Stimulated activated CD4-positive, alpha-beta T cell treated with anti-CD3 and anti-CD28 coated beads, Interleukin-12 subunit alpha, Interleukin-12 subunit beta, amount 100 ng/mL, for 4 hours (primary cell): ENCODE data around the gene APEH.
A peak's percentile ranks its signal among the peaks of the same experiment; 100 is the strongest.

Source experiments
- DNase-seq: peaks from one replicate; pipeline ENCODE4 v3.0.0-alpha.2; 2020

The APEH gene

GRCh38 chr3:49673715-49674496 is at the start of gene APEH:
Gene APEH (plus strand): TSS chr3:49674351. CDS start chr3:49674402, 51 bp downstream.
- DNase-seq, result peak; percentile 97

DNA sequence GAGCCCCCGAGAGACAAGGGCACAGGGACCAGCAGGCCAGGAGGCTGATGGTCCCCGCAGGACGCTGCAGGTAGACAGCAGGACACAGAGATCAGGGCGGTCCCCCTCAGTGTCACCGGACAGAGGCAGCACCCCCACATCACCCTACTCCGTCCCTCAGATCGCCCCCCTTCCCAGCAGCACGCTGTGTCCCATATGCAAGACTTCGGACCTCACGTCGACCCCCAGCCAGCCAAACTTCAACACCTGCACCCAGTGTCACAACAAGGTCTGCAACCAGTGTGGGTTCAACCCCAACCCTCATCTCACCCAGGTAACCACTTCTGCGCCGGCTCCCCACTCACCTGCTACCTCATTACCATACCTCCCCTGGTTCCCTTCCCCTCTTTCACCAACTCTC is 49.1 kb upstream of the APEH start:
- DNase-seq, result no peak

DNA sequence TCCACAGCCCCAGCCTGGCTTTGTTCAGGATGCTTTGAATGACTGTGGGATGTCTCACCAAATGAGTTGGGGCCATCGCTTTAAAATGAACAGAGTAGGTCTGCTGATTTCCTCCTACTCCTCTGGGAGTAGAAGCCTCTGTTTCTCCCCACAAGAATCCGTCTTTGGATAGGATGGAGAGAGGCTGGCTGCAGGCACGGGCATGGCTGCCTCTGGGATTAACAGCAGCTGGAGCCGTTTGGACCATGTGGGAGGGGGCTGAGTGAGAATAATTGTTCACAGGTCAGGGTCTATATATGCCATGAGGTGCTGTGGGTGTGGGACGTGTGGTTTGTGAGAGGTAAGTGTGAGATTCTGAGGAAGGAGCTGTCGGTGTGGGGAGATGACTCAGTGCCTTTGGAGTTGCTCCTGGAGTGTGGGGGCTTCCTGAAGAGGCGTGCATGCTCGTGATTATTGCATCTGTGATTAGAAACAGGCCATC is 48.0 kb upstream of the APEH start:
- no peak for DNase-seq

DNA sequence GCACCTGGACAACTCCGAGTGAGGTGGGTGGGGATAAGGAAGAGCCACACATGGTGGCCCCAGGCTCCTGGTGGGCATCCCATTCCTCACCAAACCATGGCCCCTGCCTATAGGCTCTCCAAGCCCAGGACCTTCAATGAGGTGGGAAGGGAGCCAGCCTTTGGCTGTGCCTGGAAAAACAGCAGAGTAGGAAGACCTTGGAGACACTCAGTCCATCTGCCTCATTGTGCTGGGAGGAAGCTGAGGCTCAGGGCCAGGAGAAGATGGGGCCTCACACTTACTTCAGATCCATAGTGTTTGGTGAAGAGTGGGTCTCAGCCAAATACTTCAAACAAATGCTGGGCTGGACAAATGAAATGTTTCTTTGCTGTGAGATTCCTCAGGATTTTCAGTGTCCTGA is 47.4 kb upstream of the APEH start:
- no peak for DNase-seq

DNA sequence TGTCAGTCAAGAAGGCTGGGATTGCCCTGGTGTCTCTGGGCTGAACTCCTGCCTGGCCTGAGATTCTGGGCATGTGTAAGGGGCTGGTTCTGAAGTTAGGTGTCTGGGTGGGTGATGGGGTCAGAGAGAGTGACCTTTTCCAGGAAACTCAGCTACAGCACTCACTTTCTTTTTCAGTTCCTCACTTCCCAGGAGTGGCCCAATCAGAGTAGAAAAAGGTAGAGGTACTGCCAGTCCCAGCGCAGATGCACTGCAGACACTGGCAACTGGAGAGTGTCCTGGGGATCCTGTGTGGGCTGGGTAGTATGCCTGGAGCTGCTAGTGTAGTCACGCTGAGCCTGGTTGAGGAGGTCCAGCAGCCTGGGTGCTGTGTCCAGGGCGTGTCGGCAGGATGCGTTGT is 46.5 kb upstream of the APEH start:
- no peak for DNase-seq

DNA sequence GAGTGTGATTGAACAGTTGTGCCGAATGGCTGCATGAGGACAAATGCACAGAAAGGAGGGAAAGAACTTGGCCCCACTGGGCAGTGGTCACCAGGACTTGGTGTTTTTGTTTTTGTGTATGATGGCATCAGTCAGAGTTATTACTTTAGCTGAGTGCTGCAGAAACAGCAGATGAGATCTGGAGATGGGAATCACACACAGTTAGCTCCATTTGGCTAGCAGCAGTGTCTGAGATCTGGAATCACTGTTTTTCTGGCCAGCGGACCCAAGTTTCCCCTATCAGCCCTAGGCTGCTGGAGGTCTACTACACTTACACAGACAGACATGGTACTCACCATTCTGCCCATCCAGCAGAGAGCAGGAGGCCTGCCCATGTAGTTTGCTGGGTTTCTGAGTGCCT is 45.9 kb upstream of the APEH start:
- DNase-seq, result no peak

DNA sequence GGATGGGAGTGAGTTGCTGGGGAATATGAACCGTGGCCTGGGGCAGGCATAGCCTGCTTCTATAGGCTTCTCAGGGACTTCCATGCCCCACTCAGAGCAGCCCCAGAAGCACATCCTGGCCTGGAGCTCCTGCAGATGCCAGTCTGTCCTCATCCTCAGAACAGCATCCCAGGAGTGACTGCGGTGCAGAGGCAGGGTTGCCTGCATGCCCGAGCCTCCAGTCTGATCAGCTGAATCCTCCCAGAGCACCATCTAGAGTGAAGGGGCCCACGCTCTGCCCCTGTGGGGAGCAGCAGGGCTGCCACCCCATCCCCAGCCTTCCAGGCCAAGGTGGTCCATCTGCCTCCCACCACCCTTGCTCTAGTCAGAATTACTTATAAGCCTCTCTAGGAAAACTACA is 44.7 kb upstream of the APEH start:
- DNase-seq, result no peak

- DNase-seq, result no peak
Observed at GRCh38 chr3:49629866-49630265, 44.3 kb upstream of the APEH start.

DNA sequence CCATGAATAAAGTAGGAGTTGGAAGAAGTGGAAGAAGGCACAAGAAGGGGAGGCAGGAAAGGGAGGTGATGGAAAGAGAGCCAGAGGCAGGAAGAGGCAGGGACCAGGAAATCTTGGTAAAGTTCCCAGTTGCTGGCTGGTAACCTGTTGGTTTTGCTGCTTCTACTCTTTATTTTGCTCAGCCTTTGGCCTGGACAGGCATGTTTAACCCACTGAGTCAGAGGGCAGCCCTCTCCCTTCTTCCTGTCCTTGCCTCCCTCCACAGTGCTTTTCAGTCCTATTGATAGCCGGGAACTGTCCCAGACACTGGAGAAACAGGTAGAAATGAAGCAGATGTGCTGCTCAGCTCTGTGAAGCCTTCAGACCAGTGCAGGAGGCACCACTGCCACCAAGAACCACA is 43.4 kb upstream of the APEH start:
- DNase-seq, result no peak

DNA sequence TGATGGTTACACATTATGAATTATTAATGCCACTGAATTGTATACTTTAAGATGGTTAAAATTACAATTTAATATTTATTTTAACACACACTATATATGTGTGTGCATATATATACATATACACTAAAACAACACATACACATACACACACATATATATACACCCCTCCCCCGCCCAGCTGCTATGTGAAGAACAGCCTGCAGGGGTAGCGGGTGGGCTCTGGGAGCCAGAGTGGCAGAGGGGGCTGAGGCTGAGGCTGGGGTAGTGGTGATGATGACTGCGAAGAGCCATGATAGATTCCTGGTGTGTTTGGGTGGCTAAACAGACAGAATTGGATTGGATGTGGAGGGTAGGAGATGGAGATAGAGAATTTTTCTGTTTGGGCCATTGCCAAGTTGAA is 39.4 kb upstream of the APEH start:
- no peak for DNase-seq

DNA sequence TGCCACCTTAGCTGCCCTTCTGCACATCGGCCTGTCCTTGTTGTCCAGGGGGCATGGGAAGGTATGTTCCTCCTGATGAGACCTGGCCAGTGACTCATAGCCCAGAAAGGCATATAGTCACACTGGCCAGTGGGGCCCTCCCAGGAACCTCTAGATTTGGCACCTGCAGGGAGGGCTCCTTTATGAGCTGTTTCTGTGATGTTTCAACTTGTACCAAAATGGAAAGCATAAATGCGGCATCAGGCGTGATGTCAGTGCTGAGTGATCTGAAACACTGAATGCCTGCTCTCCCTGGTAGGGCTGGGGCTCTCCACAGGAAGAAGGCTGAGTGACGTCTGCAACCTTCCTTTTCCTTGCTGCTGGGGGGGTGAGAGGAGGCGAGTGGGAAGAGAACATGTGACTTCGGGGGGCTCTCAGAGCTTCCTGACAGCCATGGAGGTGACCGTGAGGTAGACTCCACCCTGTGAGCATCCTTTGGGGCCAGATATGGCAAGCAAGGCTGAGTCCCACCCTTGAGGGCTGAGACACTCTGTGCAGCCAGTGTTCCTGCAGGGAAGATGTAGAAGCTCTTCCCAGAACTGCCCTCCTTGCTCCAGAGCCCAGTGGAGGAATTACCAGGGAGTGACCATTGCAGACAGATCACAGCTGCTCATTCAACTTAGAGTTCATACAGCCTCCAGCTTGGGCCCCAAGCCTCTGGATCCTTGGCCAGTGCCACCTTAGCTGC is 37.1 kb upstream of the APEH start:
- DNase-seq, result no peak

DNA sequence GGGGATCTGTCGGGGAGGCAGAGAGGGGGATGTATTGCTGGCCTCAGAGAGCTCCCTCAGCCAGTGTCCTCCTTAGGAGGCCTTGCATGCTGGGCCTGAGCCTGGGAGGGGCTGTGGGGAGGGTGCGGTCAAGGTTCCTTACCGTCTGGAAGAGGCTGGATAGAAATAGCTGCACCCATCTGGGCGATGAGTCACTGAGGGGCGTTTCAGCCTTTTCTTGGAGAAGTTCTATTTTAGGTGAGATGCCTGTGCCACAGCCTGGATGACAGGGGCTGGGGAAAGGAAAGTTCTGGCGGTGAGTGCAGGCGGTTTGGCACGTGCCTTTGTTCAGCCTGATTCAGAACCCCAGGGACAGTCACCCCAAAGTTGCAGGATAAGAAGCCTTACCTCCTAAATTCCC is 35.7 kb upstream of the APEH start:
- DNase-seq, result no peak

DNA sequence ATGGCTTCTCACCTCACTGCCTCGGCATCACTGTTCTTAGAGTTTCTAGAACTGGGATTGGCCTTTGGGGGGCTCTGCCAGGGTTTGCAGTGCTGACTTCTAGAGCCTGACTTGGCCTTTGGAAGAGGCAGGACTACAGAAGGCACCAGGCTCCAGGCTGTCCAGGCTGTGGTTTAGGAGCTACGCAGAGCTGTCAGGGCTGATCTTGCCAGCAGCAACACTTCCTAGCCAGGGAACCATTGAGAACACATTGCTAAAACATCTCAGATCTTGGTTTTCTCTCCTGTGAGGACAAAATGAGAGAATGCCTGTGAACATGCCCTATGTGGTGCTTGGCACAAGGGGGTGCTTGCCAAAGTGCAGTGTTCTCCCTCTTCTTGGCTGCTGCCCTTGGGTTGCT is 34.6 kb upstream of the APEH start:
- DNase-seq, result no peak

- no peak for DNase-seq
Observed at GRCh38 chr3:49641292-49641691, 32.9 kb upstream of the APEH start.

GRCh38 chr3:49641921-49642707 is 32.0 kb upstream of the APEH start:
- no peak for DNase-seq

- no peak for DNase-seq
Observed at GRCh38 chr3:49642708-49643145, 31.4 kb upstream of the APEH start.

DNA sequence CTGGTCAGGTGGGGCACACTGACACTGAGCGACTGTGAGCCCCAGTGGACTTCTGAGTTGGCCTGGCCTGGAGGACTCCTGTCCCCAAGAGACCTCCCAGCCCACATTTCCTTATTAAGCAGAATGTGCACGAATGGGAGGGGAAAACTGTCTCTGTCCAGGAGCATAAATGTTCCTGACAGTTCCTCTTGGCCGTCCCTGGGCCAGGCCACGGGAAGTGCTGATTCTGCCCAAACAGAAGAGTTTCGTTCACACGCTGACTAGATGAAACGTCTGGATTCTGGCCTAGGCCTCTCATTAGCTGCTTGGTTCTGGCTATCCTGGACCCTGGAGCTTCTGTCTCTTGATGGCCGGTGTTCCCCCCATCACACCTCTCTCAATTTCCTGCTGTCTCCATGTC is 29.5 kb upstream of the APEH start:
- no peak for DNase-seq

- no peak for DNase-seq
Observed at GRCh38 chr3:49646236-49646635, 27.9 kb upstream of the APEH start.

DNA sequence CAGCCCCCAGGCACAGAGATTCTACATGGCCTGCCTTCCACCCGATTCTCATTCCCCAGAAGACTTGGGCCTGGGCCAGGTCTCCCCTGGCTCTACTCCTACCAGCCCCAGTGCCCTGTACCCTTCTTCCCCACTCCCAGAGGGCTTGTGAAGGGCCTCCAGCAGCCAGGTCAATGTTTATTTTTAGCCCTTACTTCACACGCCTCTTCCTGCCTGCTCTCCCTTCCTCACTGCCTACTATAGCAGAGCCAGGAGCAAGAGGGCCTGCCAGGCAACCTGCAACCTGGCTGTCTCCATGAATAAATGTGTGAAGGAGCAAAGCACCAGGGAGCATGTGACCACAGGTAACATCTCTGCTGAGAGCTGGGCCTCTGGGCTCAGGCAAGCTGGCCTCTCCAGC is 26.4 kb upstream of the APEH start:
- DNase-seq, result no peak

- DNase-seq, result no peak
Observed at GRCh38 chr3:49648354-49649019, 25.7 kb upstream of the APEH start.

DNA sequence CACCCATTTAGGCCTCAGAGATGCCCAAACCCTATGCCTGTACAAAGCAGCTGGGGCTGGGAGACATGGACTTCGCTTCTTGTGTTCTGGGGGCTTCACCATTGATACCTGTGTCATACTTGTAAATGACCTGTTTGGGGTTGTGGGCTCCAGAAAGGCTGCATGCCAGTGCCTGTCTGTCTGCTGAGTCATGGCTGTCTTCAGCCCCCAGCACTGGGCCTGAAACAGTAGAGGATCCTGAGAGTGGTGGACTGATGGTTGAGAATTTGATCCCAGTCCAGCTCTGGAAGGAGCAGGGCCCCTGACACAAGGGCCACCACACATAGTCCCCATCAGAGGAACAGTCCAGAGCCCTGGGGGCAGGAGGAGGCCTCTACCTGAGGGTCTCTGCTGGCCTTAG is 24.6 kb upstream of the APEH start:
- DNase-seq, result no peak

GRCh38 chr3:49650177-49650576 is 24.0 kb upstream of the APEH start:
- DNase-seq, result no peak

DNA sequence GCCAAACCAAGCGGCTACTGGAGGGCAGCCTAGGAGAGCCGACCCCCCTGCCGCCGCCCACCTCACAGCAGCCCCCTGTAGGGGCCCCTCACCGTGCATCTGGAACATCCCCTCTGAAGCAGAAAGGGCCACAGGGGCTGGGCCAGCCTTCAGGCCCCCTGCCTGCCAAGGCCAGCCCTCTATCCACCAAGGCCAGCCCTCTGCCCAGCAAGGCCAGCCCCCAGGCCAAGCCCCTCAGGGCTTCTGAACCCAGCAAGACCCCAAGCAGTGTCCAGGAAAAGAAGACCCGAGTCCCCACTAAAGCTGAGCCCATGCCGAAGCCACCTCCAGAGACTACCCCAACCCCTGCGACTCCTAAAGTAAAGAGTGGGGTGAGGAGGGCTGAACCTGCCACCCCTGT is 23.5 kb upstream of the APEH start:
- no peak for DNase-seq
